IPS-18a (cell line): Measurements from ENCODE around the gene C1QTNF8.
"Not testable (repeated sequence)": the region's sequence is repeated elsewhere in the genome, so short reads cannot be mapped to it uniquely, and the experiment has no call there.

Source experiments
- H3K27ac ChIP-seq: one replicate; pipeline ENCODE4 v1.5.1; 2013; ENCODE audit warnings: low read length
- H3K27me3 ChIP-seq: one replicate; pipeline ENCODE4 v1.6.1; 2013; ENCODE audit warnings: mild to moderate bottlenecking, low read length; ENCODE audit not compliant: control insufficient read depth, insufficient read depth
- H3K36me3 ChIP-seq: one replicate; pipeline ENCODE4 v1.6.1; 2013; ENCODE audit warnings: low read depth, low read length; ENCODE audit not compliant: control insufficient read depth
- H3K4me1 ChIP-seq: one replicate; pipeline ENCODE4 v1.6.1; 2013; ENCODE audit warnings: low read depth, low read length; ENCODE audit not compliant: control insufficient read depth
- H3K4me3 ChIP-seq: one replicate; pipeline ENCODE4 v1.5.1; 2013; ENCODE audit warnings: low read length
- H3K9ac ChIP-seq: one replicate; pipeline ENCODE4 v1.6.1; 2013; ENCODE audit warnings: mild to moderate bottlenecking, low read length, moderate library complexity
- H3K9me3 ChIP-seq: one replicate; pipeline ENCODE4 v1.6.1; 2013; ENCODE audit warnings: low read depth, low read length; ENCODE audit not compliant: control insufficient read depth

The C1QTNF8 gene

GRCh38 chr16:1097156-1097555 lies 1.1 kb upstream of the C1QTNF8 start:
- H3K27me3 ChIP-seq: no peaks in the 10 kb centered on the region
- H3K4me3 ChIP-seq: no peak overlapping the region
- no peaks in the 10 kb centered on the region for H3K36me3 ChIP-seq
- H3K4me1 ChIP-seq: no peaks in the 10 kb centered on the region
- no peak overlapping the region for H3K27ac ChIP-seq
- H3K9ac ChIP-seq: no peak overlapping the region
- H3K9me3 ChIP-seq: no peaks in the 10 kb centered on the region

- Histone ChIP-seq H3K4me3 (no peak overlapping the region), H3K27ac (no peak overlapping the region), H3K27me3 (no peaks in the 10 kb centered on the region), H3K9ac (no peak overlapping the region), H3K36me3 (no peaks in the 10 kb centered on the region), H3K9me3 (no peaks in the 10 kb centered on the region), H3K4me1 (no peaks in the 10 kb centered on the region)
Observed at GRCh38 chr16:1095450-1096168, 435 bp downstream of the C1QTNF8 start.

GRCh38 chr16:1094601-1095449 lies 1.2 kb downstream of the C1QTNF8 start:
- H3K27me3 ChIP-seq: no peaks in the 10 kb centered on the region
- no peak overlapping the region for H3K27ac ChIP-seq
- no peaks in the 10 kb centered on the region for H3K9me3 ChIP-seq
- H3K36me3 ChIP-seq: no peaks in the 10 kb centered on the region
- H3K4me1 ChIP-seq: no peaks in the 10 kb centered on the region
- no peak overlapping the region for H3K9ac ChIP-seq
- no peak overlapping the region for H3K4me3 ChIP-seq

- Histone ChIP-seq H3K9ac (no peak overlapping the region), H3K4me3 (no peak overlapping the region), H3K9me3 (no peaks in the 10 kb centered on the region), H3K4me1 (no peaks in the 10 kb centered on the region), H3K27me3 (no peaks in the 10 kb centered on the region), H3K36me3 (no peaks in the 10 kb centered on the region), H3K27ac (no peak overlapping the region)
Observed at GRCh38 chr16:1094124-1094479, 1.9 kb downstream of the C1QTNF8 start.

- Histone ChIP-seq H3K27ac (no peak overlapping the region), H3K9ac (no peak overlapping the region), H3K4me3 (no peak overlapping the region), H3K4me1 (no peaks in the 10 kb centered on the region), H3K9me3 (no peaks in the 10 kb centered on the region), H3K27me3 (no peaks in the 10 kb centered on the region), H3K36me3 (no peaks in the 10 kb centered on the region)
Observed at GRCh38 chr16:1093284-1094123, 2.5 kb downstream of the C1QTNF8 start.

- not testable (repeated sequence) for H3K27me3 ChIP-seq, H3K27ac ChIP-seq, H3K36me3 ChIP-seq, H3K4me3 ChIP-seq, H3K9me3 ChIP-seq, H3K4me1 ChIP-seq, H3K9ac ChIP-seq
Observed at GRCh38 chr16:1092685-1093283, 3.3 kb downstream of the C1QTNF8 start.

GRCh38 chr16:1091992-1092552 lies 4.0 kb downstream of the C1QTNF8 start:
- H3K9me3 ChIP-seq: no peaks in the 10 kb centered on the region
- no peak overlapping the region for H3K4me3 ChIP-seq
- no peaks in the 10 kb centered on the region for H3K27me3 ChIP-seq
- H3K4me1 ChIP-seq: no peaks in the 10 kb centered on the region
- H3K36me3 ChIP-seq: no peaks in the 10 kb centered on the region
- H3K9ac ChIP-seq: no peak overlapping the region
- no peak overlapping the region for H3K27ac ChIP-seq

- Histone ChIP-seq H3K36me3 (no peaks in the 10 kb centered on the region), H3K9ac (no peak overlapping the region), H3K27ac (no peak overlapping the region), H3K9me3 (no peaks in the 10 kb centered on the region), H3K4me3 (no peak overlapping the region), H3K27me3 (no peaks in the 10 kb centered on the region), H3K4me1 (no peaks in the 10 kb centered on the region)
Observed at GRCh38 chr16:1090620-1091587, 5.1 kb downstream of the C1QTNF8 start.

GRCh38 chr16:1089822-1090619 lies 6.0 kb downstream of the C1QTNF8 start:
- H3K4me3 ChIP-seq: no peak overlapping the region

GRCh38 chr16:1089439-1089821 lies 6.6 kb downstream of the C1QTNF8 start:
- Histone ChIP-seq H3K27me3 (no peaks in the 10 kb centered on the region), H3K4me1 (no peaks in the 10 kb centered on the region), H3K4me3 (no peak overlapping the region), H3K9me3 (no peaks in the 10 kb centered on the region), H3K36me3 (no peaks in the 10 kb centered on the region), H3K9ac (no peak overlapping the region), H3K27ac (no peak overlapping the region)

More at GRCh38 chr16:1089822-1090619, 6.0 kb downstream of the C1QTNF8 start:
- Histone ChIP-seq H3K9me3 (no peaks in the 10 kb centered on the region), H3K4me1 (no peaks in the 10 kb centered on the region), H3K9ac (no peak overlapping the region), H3K27me3 (no peaks in the 10 kb centered on the region), H3K27ac (no peak overlapping the region), H3K36me3 (no peaks in the 10 kb centered on the region)
